Lower leg skin (tissue), 4 donors: ENCODE results near the gene CCDC32. TPM values are rescaled to one million over a fixed set of nuclear protein-coding genes. Genes with fewer than 3 reads are reported as not detected.
A peak's percentile ranks its signal among the peaks of the same experiment; 100 is the strongest.

ENCODE experiments used
- DNase-seq, 2 donors: peaks; one replicate each; pipeline ENCODE4 v3.0.0-alpha.2; 2019; ENCODE audit warnings: low spot score in 2 of 2
- H3K4me3 ChIP-seq: fragments of 200-600 bp; sonication (generic); 2 replicates; pipeline ENCODE4 v1.5.1; 2017; ENCODE audit warnings: mild to moderate bottlenecking, low read depth; ENCODE audit not compliant: poor library complexity, severe bottlenecking
- CTCF ChIP-seq, 3 donors: fragments of 450-650 bp; IDR thresholded peaks; one replicate each; pipeline ENCODE4 v1.5.1; 2016; ENCODE audit warnings: antibody characterized with exemption in 3 of 3, mild to moderate bottlenecking in 3 of 3, moderate library complexity in 2 of 3
- POLR2A ChIP-seq, 2 donors: fragments of 450-650 bp; IDR thresholded peaks; one replicate each; pipeline ENCODE4 v1.6.1; 2016 to 2017; ENCODE audit warnings: antibody characterized with exemption in 2 of 2, mild to moderate bottlenecking in 1 of 2, moderate library complexity in 1 of 2
- WGBS, 2 donors: methylation state at CpG; one replicate each; pipeline ENCODE4 v1.1.5; 2018; 5-methylcytosine and 5-hydroxymethylcytosine counted together
- intact Hi-C: fragments of 100-400 bp; cut with DNase I; formaldehyde crosslinking; loops from one replicate; pipeline ENCODE4 v1.15.0; 2023; ENCODE audit warnings: low total_unique reads
- total RNA-seq, 4 donors: library from RNA; depleted of rRNA; stranded (reverse); fragments of >200 nt; gene quantifications; one replicate each; pipeline ENCODE4 v1.1.0, GENCODE V29; 2016

The CCDC32 gene
- total RNA-seq, 4 donors from 2014 or later = 9.4 to 30.6 (median 20.6) TPM

DNA sequence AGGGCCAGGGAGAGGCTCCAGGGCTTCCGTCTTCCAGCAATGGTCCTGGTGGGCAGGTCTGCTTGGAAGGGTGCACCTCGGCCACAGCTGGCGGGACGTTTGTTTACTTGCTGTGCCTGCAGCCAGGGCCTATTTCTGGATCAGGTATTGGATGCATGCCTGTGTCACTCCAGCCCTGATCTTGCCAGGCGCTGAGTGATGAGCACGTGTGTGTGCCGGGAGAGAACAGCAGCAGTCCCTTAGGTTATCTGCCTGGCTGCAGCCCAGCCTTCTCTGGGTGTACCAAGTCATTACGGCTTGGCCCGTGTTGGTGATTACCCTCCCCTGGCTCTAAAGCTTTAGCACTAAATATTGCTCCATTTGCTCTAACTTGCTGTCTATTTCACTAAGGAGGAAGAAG, 14.9 kb downstream of the CCDC32 start:
- intact Hi-C loops = loop anchor here (2.0 kb wide), 1 partner anchor 55 kb away; no protein-coding TSS in a partner anchor
- 60% methylated on average over 9 of the region's 9 CpGs for WGBS, 2 donors
- DNase-seq = no peak
- TF ChIP-seq CTCF (IDR thresholded peaks at IDR 0.05) (no peak), POLR2A (IDR thresholded peaks at IDR 0.05) (no peak)
- H3K4me3 ChIP-seq = no peak overlapping the region

DNA sequence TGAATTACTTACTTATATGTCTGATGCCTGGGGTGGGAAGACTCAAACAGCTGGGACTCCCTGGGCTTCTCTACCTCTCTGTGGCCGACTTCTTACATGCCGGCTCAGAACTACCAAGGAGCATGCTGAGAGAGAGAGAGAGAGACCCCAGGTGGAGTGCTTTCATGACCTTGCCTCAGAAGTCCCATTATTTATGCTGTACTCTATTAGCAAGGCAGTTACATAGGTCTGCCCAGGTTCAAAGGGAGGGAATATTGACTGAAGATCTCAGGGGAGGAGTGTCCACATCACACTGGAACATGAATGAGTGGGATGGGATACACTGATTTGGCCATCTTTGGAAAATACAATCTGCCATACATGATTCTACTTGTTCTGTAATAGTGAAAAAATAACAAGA, 16.2 kb downstream of the CCDC32 start:
- intact Hi-C loops = loop anchor here (2.0 kb wide), 1 partner anchor 54 kb away; no protein-coding TSS in a partner anchor

DNA sequence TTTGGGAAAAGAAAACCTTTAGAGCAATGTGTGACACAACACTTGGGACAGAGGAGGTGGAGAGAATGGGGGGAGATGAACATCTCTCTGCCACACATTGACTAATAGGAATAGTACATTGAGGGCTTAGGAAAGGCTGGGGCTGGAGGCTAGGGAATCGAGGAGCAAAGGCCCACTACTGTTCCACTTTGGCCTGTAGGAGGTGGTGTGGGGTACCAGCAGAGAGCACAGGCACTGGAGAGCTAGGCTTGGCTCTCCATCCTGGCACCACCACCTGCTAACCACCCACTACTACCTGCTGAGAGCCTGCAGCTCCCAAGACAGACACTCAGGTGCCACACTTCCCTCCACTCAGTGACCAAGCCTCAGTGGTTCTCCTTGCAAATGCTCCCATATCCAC, 19.4 kb downstream of the CCDC32 start:
- intact Hi-C loops = no loop called here
- DNase-seq = no peak
- H3K4me3 ChIP-seq = no peak overlapping the region
- TF ChIP-seq CTCF (IDR thresholded peaks at IDR 0.05) (no peak), POLR2A (IDR thresholded peaks at IDR 0.05) (no peak)
- WGBS, 2 donors = 58 to 78% methylated on average over 1 of the region's 1 CpG

More for the DNA sequence above, 16.2 kb downstream of the CCDC32 start:
- 98 to 100% methylated on average over 2 of the region's 2 CpGs for WGBS, 2 donors
- TF ChIP-seq POLR2A (IDR thresholded peaks at IDR 0.05) = no peak
- no peak for TF ChIP-seq CTCF (IDR thresholded peaks at IDR 0.05)
- DNase-seq = peak in 1 of 2 donors; percentile 18
- no peak overlapping the region for H3K4me3 ChIP-seq

- WGBS, 2 donors = 80 to 88% methylated on average over 5 of the region's 5 CpGs
- intact Hi-C loops = no loop called here
- H3K4me3 ChIP-seq = no peak overlapping the region
- DNase-seq = no peak
- TF ChIP-seq POLR2A (IDR thresholded peaks at IDR 0.05) (no peak), CTCF (IDR thresholded peaks at IDR 0.05) (no peak)
These were observed 21.1 kb downstream of the CCDC32 start for GRCh38 chr15:40543631-40544294.

DNA sequence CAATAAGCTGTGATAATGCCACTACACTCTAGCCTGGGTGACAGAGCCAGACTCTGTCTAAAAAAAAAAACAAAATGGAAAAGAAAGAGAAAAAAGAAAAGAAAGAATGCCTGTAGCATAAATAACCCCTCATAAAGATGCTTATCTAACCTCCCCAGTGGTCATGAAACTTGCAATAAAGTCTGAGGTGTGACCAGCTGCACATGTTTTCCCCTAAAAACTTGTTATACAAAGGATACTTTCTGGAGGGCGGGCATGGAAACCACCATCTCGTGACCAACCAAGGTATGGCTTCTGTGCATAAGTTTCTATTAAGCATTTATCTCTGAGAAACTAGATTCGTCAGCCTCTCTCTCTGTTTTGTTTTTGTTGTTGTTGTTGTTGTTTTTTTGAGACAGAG, 21.8 kb downstream of the CCDC32 start:
- TF ChIP-seq POLR2A (IDR thresholded peaks at IDR 0.05) = no peak
- TF ChIP-seq CTCF (IDR thresholded peaks at IDR 0.05) = no peak
- no peak for DNase-seq
- intact Hi-C loops = no loop called here
- H3K4me3 ChIP-seq = no peak overlapping the region
- 91 to 93% methylated on average over 3 of the region's 3 CpGs for WGBS, 2 donors

GRCh38 chr15:40538976-40539375, 25.9 kb downstream of the CCDC32 start:
- TF ChIP-seq CTCF (IDR thresholded peaks at IDR 0.05) (no peak), POLR2A (IDR thresholded peaks at IDR 0.05) (no peak)
- WGBS, 2 donors = 88 to 92% methylated on average over 6 of the region's 6 CpGs
- no peak overlapping the region for H3K4me3 ChIP-seq
- DNase-seq = no peak
- intact Hi-C loops = no loop called here
